Memory B cell (primary cell): ENCODE data around the gene ZBTB9.
"Not testable (repeated sequence)": the region's sequence is repeated elsewhere in the genome, so short reads cannot be mapped to it uniquely, and the experiment has no call there.

ENCODE experiments used
- ATAC-seq: fragments of 150-1000 bp; cut with Tn5 transposase; 2 replicates; pipeline ENCODE4 v1.10.0; 2021; ENCODE audit warnings: low read depth, mild to moderate bottlenecking, moderate library complexity
- DNase-seq, 2 donors: peaks; one replicate each; pipeline ENCODE4 v3.0.0; 2022; ENCODE audit warnings: low spot score in 2 of 2
- H3K27ac Mint-ChIP-seq: one replicate; pipeline ENCODE4 v1.8.0; 2022; ENCODE audit warnings: mild to moderate bottlenecking, moderate library complexity, mixed read lengths
- H3K27me3 Mint-ChIP-seq: one replicate; pipeline ENCODE4 v1.8.0; 2022; ENCODE audit warnings: mixed read lengths
- H3K36me3 Mint-ChIP-seq: one replicate; pipeline ENCODE4 v1.8.0; 2022; ENCODE audit warnings: mild to moderate bottlenecking, mixed read lengths
- H3K4me1 Mint-ChIP-seq: one replicate; pipeline ENCODE4 v1.8.0; 2022; ENCODE audit warnings: mixed read lengths
- H3K4me3 Mint-ChIP-seq: one replicate; pipeline ENCODE4 v1.8.0; 2022; ENCODE audit warnings: mild to moderate bottlenecking, moderate library complexity, mixed read lengths
- H3K9me3 Mint-ChIP-seq: one replicate; pipeline ENCODE4 v1.8.0; 2022; ENCODE audit warnings: mixed read lengths

ZBTB9 gene

DNA sequence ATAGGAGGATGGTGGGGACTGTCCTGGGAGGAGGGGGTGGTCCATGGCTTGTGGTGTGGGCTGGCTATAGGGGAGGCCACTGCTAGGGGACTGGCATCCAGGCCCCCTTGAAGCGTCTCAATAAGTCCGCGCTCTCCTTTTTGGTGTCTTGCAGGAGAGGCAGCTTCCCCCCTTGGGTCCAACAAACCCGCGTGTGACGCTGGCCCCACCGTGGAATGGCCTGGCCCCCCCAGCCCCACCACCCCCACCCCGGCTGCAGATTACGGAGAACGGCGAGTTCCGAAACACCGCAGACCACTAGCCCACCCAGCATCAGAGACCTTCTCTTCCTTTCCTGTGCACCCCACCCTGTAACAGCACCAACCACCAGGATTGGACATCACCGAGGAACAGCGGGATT lies 2.8 kb upstream of the ZBTB9 start:
- Mint-ChIP-seq H3K27me3 (no peaks in the 10 kb centered on the region), H3K36me3 (peaks cover 26% of the 10 kb centered on the region), H3K4me1 (peaks cover 28% of the 10 kb centered on the region), H3K27ac (no peak overlapping the region), H3K4me3 (no peak overlapping the region), H3K9me3 (no peaks in the 10 kb centered on the region)
- DNase-seq: no peak
- no peak for ATAC-seq

GRCh38 chr6:33452496-33452895 lies 1.9 kb upstream of the ZBTB9 start:
- H3K27ac Mint-ChIP-seq: no peak overlapping the region

GRCh38 chr6:33453393-33454008 lies 875 bp upstream of the ZBTB9 start:
- ATAC-seq (no peak), DNase-seq (no peak)
- Mint-ChIP-seq H3K9me3 (no peaks in the 10 kb centered on the region), H3K27ac (peak overlapping the region; percentile 94), H3K4me3 (peak overlapping the region; percentile 98), H3K36me3 (peaks cover 17% of the 10 kb centered on the region), H3K4me1 (peaks cover 23% of the 10 kb centered on the region), H3K27me3 (no peaks in the 10 kb centered on the region)

More at GRCh38 chr6:33452496-33452895, 1.9 kb upstream of the ZBTB9 start:
- no peaks in the 10 kb centered on the region for H3K9me3 Mint-ChIP-seq
- no peak for DNase-seq
- H3K36me3 Mint-ChIP-seq: peaks cover 24% of the 10 kb centered on the region
- no peaks in the 10 kb centered on the region for H3K27me3 Mint-ChIP-seq
- H3K4me1 Mint-ChIP-seq: peaks cover 28% of the 10 kb centered on the region
- no peak for ATAC-seq
- no peak overlapping the region for H3K4me3 Mint-ChIP-seq

GRCh38 chr6:33455051-33455450 lies 675 bp downstream of the ZBTB9 start:
- DNase-seq (no peak), ATAC-seq (no peak)
- Mint-ChIP-seq H3K27me3 (no peaks in the 10 kb centered on the region), H3K27ac (peak overlapping the region; percentile 94), H3K4me1 (peaks cover 22% of the 10 kb centered on the region), H3K36me3 (peaks cover 8% of the 10 kb centered on the region), H3K9me3 (no peaks in the 10 kb centered on the region), H3K4me3 (peak overlapping the region; percentile 98)

- Mint-ChIP-seq H3K27ac (no peak overlapping the region), H3K4me3 (no peak overlapping the region)
- no peak for ATAC-seq
These were observed 1.8 kb downstream of the ZBTB9 start for GRCh38 chr6:33456156-33456555.

GRCh38 chr6:33458676-33459075 lies 4.3 kb downstream of the ZBTB9 start:
- ATAC-seq (no peak), DNase-seq (no peak)
- Mint-ChIP-seq H3K4me1 (peaks cover 13% of the 10 kb centered on the region), H3K4me3 (no peak overlapping the region), H3K27ac (peak overlapping the region; percentile 10), H3K36me3 (peaks cover 8% of the 10 kb centered on the region), H3K27me3 (no peaks in the 10 kb centered on the region), H3K9me3 (no peaks in the 10 kb centered on the region)

More at GRCh38 chr6:33456156-33456555, 1.8 kb downstream of the ZBTB9 start:
- Mint-ChIP-seq H3K27me3 (no peaks in the 10 kb centered on the region), H3K36me3 (peaks cover 8% of the 10 kb centered on the region), H3K4me1 (peaks cover 22% of the 10 kb centered on the region), H3K9me3 (no peaks in the 10 kb centered on the region)
- no peak for DNase-seq

GRCh38 chr6:33459226-33459625 lies 4.8 kb downstream of the ZBTB9 start:
- H3K4me3 Mint-ChIP-seq: no peak overlapping the region
- ATAC-seq (no peak), DNase-seq (no peak)
- no peak overlapping the region for H3K27ac Mint-ChIP-seq
- H3K4me1 Mint-ChIP-seq: peaks cover 12% of the 10 kb centered on the region
- H3K9me3 Mint-ChIP-seq: no peaks in the 10 kb centered on the region
- no peaks in the 10 kb centered on the region for H3K27me3 Mint-ChIP-seq
- peaks cover 8% of the 10 kb centered on the region for H3K36me3 Mint-ChIP-seq

GRCh38 chr6:33466075-33466735 lies 11.8 kb downstream of the ZBTB9 start:
- Mint-ChIP-seq H3K4me1 (peaks cover 3% of the 10 kb centered on the region), H3K9me3 (no peaks in the 10 kb centered on the region), H3K4me3 (no peak overlapping the region), H3K27me3 (peaks cover 1% of the 10 kb centered on the region), H3K36me3 (no peaks in the 10 kb centered on the region), H3K27ac (no peak overlapping the region)
- no peak for DNase-seq
- ATAC-seq: no peak

- DNase-seq: no peak
- H3K36me3 Mint-ChIP-seq: no peaks in the 10 kb centered on the region
- no peaks in the 10 kb centered on the region for H3K9me3 Mint-ChIP-seq
- peaks cover 2% of the 10 kb centered on the region for H3K27me3 Mint-ChIP-seq
- H3K27ac Mint-ChIP-seq: no peak overlapping the region
- no peak for ATAC-seq
- peaks cover 3% of the 10 kb centered on the region for H3K4me1 Mint-ChIP-seq
- H3K4me3 Mint-ChIP-seq: no peak overlapping the region
These were observed 12.7 kb downstream of the ZBTB9 start for GRCh38 chr6:33467091-33467490.

- no peak overlapping the region for H3K27ac Mint-ChIP-seq
- H3K4me1 Mint-ChIP-seq: peaks cover 3% of the 10 kb centered on the region
- H3K27me3 Mint-ChIP-seq: peaks cover 3% of the 10 kb centered on the region
- H3K36me3 Mint-ChIP-seq: no peaks in the 10 kb centered on the region
- DNase-seq: no peak
- H3K9me3 Mint-ChIP-seq: no peaks in the 10 kb centered on the region
- ATAC-seq: no peak
- H3K4me3 Mint-ChIP-seq: no peak overlapping the region
These were observed 15.3 kb downstream of the ZBTB9 start for GRCh38 chr6:33469661-33470060.

- Mint-ChIP-seq H3K4me1 (no peaks in the 10 kb centered on the region), H3K4me3 (no peak overlapping the region), H3K27ac (no peak overlapping the region), H3K27me3 (peaks cover 7% of the 10 kb centered on the region), H3K9me3 (no peaks in the 10 kb centered on the region), H3K36me3 (no peaks in the 10 kb centered on the region)
- DNase-seq (no peak), ATAC-seq (no peak)
These were observed 23.5 kb downstream of the ZBTB9 start for GRCh38 chr6:33477864-33478263.

DNA sequence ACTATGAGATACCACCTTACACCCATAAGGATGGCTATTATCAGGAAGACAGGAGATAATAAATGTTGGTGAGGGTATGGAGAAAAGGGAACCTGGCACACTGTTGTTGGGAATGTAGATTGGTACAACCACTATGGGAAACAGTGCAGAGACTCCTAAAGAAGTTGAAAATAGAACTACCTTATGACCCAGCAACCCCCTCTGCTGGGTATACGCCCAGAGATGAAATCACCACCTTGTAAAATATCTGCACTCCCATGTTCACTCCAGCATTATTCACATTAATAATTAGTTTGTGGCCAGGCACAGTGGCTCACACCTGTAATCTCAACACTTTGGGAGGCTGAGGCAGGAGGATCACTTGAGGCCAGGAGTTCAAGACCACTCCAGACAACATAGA lies 26.8 kb downstream of the ZBTB9 start:
- ATAC-seq: no peak

DNA sequence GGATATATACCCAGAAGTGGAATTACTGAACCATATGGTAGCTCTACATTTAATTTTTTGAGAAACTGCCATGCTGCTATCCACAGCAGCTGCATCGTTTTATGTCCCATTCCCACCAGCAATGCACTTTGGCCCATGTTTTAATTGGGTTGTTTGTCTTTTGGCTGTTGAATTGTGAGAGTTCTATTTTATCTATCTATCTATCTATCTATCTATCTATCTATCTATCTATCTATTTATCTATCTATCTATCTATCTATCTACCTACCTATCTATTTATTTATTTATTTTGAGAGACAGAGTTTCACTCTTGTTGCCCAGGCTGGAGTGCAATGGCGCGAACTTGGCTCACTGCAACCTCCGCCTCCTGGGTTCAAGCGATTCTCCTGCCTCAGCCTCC lies 28.2 kb downstream of the ZBTB9 start:
- not testable (repeated sequence) for H3K4me3 Mint-ChIP-seq, H3K4me1 Mint-ChIP-seq, H3K36me3 Mint-ChIP-seq, H3K27ac Mint-ChIP-seq, ATAC-seq, H3K9me3 Mint-ChIP-seq, DNase-seq
- peaks cover 10% of the 10 kb centered on the region for H3K27me3 Mint-ChIP-seq

More for the DNA sequence above, 26.8 kb downstream of the ZBTB9 start:
- no peak for DNase-seq
- Mint-ChIP-seq H3K27me3 (peaks cover 6% of the 10 kb centered on the region), H3K36me3 (no peaks in the 10 kb centered on the region), H3K27ac (no peak overlapping the region), H3K4me3 (no peak overlapping the region), H3K4me1 (no peaks in the 10 kb centered on the region), H3K9me3 (no peaks in the 10 kb centered on the region)

- Mint-ChIP-seq H3K4me1 (peaks cover 3% of the 10 kb centered on the region), H3K36me3 (no peaks in the 10 kb centered on the region), H3K27me3 (peaks cover 14% of the 10 kb centered on the region), H3K27ac (no peak overlapping the region), H3K4me3 (no peak overlapping the region), H3K9me3 (no peaks in the 10 kb centered on the region)
- DNase-seq (no peak), ATAC-seq (no peak)
These were observed 29.3 kb downstream of the ZBTB9 start for GRCh38 chr6:33483678-33484077.
